Endothelial cell of hepatic sinusoid (primary cell): ENCODE results near the gene ENDOU.
"Not testable (repeated sequence)": the region's sequence is repeated elsewhere in the genome, so short reads cannot be mapped to it uniquely, and the experiment has no call there.

ENCODE experiments used
- in situ Hi-C: cut with HindIII; loops from 2 replicates; pipeline ENCODE4 v1.10.0; 2017; ENCODE audit warnings: low sequenced_read_pairs

The ENDOU gene

GRCh38 chr12:47704719-47705118, 20.6 kb downstream of the ENDOU start:
- in situ Hi-C loops = loop anchor here (5.0 kb wide), 1 partner anchor 87 kb away; no protein-coding TSS in a partner anchor

GRCh38 chr12:47700263-47700662, 25.0 kb downstream of the ENDOU start:
- in situ Hi-C loops = no loop called here

GRCh38 chr12:47698631-47699030, 26.7 kb downstream of the ENDOU start:
- in situ Hi-C loops = no loop called here

GRCh38 chr12:47698055-47698454, 27.2 kb downstream of the ENDOU start:
- in situ Hi-C loops = no loop called here

- in situ Hi-C loops = no loop called here
Measured at GRCh38 chr12:47689215-47689614, 36.1 kb downstream of the ENDOU start.

- in situ Hi-C loops = no loop called here
Measured at GRCh38 chr12:47687636-47688035, 37.7 kb downstream of the ENDOU start.

GRCh38 chr12:47686645-47687240, 38.5 kb downstream of the ENDOU start:
- in situ Hi-C loops = no loop called here

GRCh38 chr12:47679785-47680184, 45.5 kb downstream of the ENDOU start:
- in situ Hi-C loops = no loop called here

GRCh38 chr12:47672068-47672467, 53.2 kb downstream of the ENDOU start:
- in situ Hi-C loops = no loop called here

- in situ Hi-C loops = not testable (repeated sequence)
Measured at GRCh38 chr12:47667935-47668334, 57.4 kb downstream of the ENDOU start.
